LNCAP (cell line): ENCODE results near the gene ODF2L.

Experiments
- CTCF ChIP-seq: fragments of 450-650 bp; IDR thresholded peaks from 2 replicates; pipeline ENCODE4 v1.5.1; 2017; ENCODE audit warnings: mild to moderate bottlenecking

The ODF2L gene

GRCh38 chr1:86339906-86340305, 56.2 kb downstream of the ODF2L start:
- no peak for TF ChIP-seq CTCF

DNA sequence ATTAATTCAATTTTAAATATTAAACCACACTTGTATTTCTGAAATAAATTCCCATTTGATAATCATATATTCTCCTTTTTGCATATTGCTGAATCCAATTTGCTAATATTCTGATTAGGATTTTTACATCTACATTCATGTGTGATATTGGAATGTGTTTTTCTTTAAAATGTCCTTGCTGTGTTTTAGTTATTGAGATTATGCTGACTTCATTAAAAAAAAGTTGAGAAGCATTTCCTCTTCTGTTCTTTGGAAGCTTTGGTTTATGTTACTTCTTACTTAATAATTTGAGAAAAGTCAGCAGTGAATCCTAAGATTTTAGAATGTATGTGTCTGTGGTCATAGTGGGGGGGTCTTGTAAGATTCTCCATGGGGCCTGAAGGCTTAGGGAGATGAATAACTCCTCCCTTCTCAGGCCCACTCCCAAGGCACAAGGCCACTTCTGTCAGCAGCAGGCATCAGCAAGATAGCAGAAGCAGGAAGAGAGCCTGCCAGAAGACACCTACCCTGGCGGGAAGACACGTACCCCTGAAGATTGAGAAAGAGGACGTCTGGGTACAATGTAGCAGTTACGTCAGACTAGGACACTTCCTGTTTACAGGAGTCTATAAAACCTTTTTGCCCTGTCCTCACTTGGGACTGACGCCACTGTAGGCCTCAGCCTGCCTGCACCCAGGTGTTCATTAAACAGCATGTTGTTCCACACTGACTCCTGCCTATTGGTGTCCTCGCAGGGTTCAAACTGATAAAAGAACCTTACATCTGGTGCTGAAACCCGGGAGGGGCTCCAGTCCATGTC, 56.9 kb downstream of the ODF2L start:
- no peak for TF ChIP-seq CTCF

DNA sequence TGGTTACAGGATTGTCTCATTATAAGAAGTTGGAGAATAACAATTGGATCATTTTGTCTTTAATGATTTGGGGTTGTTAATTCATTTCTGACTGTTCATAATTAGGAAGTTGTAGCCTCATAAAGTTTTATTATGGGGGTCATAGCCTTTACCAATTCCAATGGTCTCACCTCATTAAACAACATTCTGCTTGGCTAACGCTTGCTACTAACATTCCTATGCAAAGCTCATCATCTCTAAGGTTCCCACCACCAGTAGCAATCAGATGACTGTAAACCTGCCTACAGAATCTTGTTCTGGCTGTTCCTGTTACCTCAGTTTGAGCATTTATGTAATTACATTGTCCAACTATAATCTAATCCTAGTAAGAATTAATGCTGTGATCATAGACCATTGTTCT, 60.2 kb downstream of the ODF2L start:
- TF ChIP-seq CTCF: no peak

- no peak for TF ChIP-seq CTCF
Measured at GRCh38 chr1:86325264-86325663, 70.9 kb downstream of the ODF2L start.

- TF ChIP-seq CTCF: no peak
Measured at GRCh38 chr1:86324130-86324822, 71.8 kb downstream of the ODF2L start.

DNA sequence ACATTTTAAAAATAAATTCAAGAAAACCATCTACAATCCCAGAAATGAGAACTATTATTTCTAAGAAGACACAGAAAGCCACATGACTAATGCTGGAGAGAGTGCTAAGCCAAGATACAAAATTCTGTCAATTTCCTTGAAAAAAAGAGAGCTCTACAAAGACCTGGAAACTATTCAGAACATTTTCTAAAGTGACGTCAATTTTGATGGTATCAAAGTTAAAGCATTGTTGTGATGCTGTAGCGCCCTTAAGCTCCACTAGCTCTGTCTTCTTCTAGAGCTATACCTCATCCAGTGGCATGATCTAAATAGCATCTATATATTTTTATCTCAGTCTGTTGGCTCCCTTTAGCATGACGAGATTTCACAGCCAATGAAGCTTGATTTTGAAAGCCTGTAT, 73.9 kb downstream of the ODF2L start:
- TF ChIP-seq CTCF: no peak

DNA sequence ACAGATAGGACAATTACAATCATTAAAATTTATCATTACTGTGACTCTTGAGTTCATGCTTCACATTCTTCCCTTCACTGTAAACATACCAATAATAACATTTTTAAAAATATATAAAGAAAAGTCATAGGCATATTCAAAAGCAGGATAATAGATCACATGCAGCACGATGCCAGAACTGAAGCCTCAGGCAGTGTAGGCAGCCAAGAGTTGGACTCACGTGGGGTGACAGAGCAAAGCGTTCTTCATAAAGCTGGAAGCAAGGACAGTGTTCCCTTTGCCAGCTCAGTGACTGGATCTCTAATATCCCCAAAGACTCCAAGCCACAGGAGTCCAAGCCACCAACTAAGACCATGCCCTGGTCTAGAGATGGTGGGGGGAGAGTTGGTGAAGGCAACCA, 77.7 kb downstream of the ODF2L start:
- no peak for TF ChIP-seq CTCF
